ENCODE measurements around the gene SLCO2A1. TPM values are rescaled to one million over a fixed set of nuclear protein-coding genes. Genes with fewer than 3 reads are reported as not detected.

SLCO2A1 gene
- total RNA-seq, 1 donor from 2014 or later = 0.07 TPM

DNA sequence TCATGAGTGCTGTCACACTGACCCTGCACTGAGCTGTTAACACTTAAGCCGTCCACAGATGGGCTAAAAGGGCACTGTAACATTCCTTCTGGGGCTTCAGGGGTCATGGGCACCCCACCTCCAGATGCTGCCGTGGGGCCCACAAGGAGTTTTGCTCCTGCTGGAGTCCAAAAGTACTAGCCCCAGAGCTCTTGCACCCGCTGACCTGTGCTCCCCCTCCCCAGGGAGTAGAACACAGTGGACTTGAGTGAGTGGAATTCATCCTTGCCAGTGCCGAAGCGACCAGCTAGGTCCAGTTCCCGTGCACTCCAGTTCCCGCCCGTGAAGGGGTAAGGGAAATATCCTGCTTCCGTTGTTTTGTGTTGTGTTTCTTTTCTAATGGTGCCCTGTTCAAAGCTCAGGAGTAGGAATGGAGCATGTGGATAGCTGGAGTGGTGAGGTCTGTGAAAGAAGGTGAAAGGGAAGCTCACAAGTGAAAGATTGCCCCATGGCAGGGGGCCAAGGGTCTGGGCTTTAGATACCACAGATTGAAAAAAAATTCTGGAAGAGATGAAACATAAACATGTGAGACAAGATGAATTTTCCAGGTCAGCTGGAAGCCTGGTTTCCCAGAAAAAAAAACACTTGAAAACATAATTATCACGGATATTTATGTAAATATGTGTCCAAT is 36.6 kb downstream of the SLCO2A1 start:
- TF ChIP-seq EZH2 (IDR thresholded peaks at IDR 0.05) (no peak), EZH2phosphoT487 (IDR thresholded peaks at IDR 0.05) (no peak)
- TF ChIP-seq, protein P1, sequence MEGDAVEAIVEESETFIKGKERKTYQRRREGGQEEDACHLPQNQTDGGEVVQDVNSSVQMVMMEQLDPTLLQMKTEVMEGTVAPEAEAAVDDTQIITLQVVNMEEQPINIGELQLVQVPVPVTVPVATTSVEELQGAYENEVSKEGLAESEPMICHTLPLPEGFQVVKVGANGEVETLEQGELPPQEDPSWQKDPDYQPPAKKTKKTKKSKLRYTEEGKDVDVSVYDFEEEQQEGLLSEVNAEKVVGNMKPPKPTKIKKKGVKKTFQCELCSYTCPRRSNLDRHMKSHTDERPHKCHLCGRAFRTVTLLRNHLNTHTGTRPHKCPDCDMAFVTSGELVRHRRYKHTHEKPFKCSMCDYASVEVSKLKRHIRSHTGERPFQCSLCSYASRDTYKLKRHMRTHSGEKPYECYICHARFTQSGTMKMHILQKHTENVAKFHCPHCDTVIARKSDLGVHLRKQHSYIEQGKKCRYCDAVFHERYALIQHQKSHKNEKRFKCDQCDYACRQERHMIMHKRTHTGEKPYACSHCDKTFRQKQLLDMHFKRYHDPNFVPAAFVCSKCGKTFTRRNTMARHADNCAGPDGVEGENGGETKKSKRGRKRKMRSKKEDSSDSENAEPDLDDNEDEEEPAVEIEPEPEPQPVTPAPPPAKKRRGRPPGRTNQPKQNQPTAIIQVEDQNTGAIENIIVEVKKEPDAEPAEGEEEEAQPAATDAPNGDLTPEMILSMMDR (IDR thresholded peaks at IDR 0.05) = no peak

DNA sequence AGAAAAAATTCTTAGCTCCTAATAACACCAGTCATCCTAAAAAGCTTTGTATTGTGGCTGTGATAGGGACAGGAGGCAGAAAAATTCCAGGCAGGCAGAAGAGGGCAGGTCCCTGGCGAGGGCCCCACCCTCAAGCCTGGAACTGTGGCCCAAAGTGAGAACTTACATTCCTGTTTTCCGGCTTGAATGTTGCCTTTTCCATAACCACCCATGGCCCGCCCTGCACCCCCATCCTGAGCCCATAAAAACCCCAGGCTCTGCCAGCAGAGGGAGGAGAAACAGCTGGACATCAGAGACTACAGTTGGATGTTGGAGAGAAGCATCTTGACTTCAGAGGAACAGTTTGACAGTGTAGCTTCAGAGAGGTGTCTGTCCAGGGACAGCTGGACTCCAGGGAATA is 37.3 kb downstream of the SLCO2A1 start:
- Histone ChIP-seq H3K27me3 (peaks cover 17% of the 10 kb centered on the region), H3K9ac (no peak overlapping the region), H3K4me3 (no peak overlapping the region), H3K36me3 (no peaks in the 10 kb centered on the region), H3K27ac (no peak overlapping the region), H3K9me3 (ENCODE audit: low read depth) (no peaks in the 10 kb centered on the region), H3F3A (ENCODE audit: low read depth) (peaks cover 8% of the 10 kb centered on the region), H3K79me2 (ENCODE audit: low read depth) (no peaks in the 10 kb centered on the region), H2AFZ (replicated peaks) (no peak overlapping the region), H3K4me2 (no peak overlapping the region), H4K20me1 (ENCODE audit: low read depth) (no peaks in the 10 kb centered on the region), H3K4me1 (peaks cover 29% of the 10 kb centered on the region)
- TF ChIP-seq EZH2phosphoT487 (IDR thresholded peaks at IDR 0.05) (no peak), EZH2 (IDR thresholded peaks at IDR 0.05) (no peak)
- TF ChIP-seq, protein P1 (IDR thresholded peaks at IDR 0.05) = no peak
- H3K9me3 Mint-ChIP-seq = no peaks in the 10 kb centered on the region
- peaks cover 3% of the 10 kb centered on the region for H3K27me3 Mint-ChIP-seq (ENCODE audit: insufficient read depth, low read depth)
- H3K36me3 Mint-ChIP-seq = no peaks in the 10 kb centered on the region
- H3K27ac Mint-ChIP-seq = no peak overlapping the region
- H3K4me3 Mint-ChIP-seq = no peak overlapping the region
- DNase-seq (ENCODE audit: low spot score) = no peak
- peaks cover 24% of the 10 kb centered on the region for H3K4me1 Mint-ChIP-seq

More for the DNA sequence above, 36.6 kb downstream of the SLCO2A1 start:
- Mint-ChIP-seq H3K4me1 (peaks cover 18% of the 10 kb centered on the region), H3K27ac (no peak overlapping the region), H3K27me3 (ENCODE audit: insufficient read depth, low read depth) (peaks cover 3% of the 10 kb centered on the region), H3K9me3 (no peaks in the 10 kb centered on the region), H3K36me3 (no peaks in the 10 kb centered on the region), H3K4me3 (no peak overlapping the region)
- Histone ChIP-seq H3K27ac (no peak overlapping the region), H2AFZ (replicated peaks) (no peak overlapping the region), H3K9ac (no peak overlapping the region), H3K4me1 (peaks cover 29% of the 10 kb centered on the region), H3K27me3 (peaks cover 23% of the 10 kb centered on the region), H3K4me3 (no peak overlapping the region), H3K4me2 (no peak overlapping the region), H3F3A (ENCODE audit: low read depth) (peaks cover 8% of the 10 kb centered on the region), H4K20me1 (ENCODE audit: low read depth) (no peaks in the 10 kb centered on the region), H3K79me2 (ENCODE audit: low read depth) (no peaks in the 10 kb centered on the region), H3K9me3 (ENCODE audit: low read depth) (no peaks in the 10 kb centered on the region), H3K36me3 (no peaks in the 10 kb centered on the region)
- no peak for DNase-seq (ENCODE audit: low spot score)

DNA sequence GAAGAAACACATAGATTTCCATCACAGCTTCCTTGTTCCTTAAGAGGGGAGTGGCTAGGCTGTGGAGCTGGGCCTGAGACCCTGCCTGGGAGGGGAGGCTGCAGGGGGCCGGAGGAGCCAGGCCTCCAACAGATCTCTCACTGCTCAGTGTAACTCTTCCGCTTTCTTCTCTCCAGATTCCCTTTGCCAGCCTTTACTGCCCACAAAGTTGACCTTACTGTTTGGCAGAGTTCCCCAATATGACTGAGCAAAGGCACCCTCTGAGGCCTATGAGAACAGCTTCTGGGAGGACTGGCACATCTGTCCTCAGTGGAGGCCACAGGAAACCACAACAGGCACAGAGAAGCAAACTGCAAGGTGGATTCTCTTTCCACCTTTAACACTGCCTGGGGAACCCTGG is 38.1 kb downstream of the SLCO2A1 start:
- Histone ChIP-seq H3K9ac (no peak overlapping the region), H3F3A (ENCODE audit: low read depth) (peaks cover 8% of the 10 kb centered on the region), H3K9me3 (ENCODE audit: low read depth) (no peaks in the 10 kb centered on the region), H3K27ac (no peak overlapping the region), H3K79me2 (ENCODE audit: low read depth) (no peaks in the 10 kb centered on the region), H3K4me1 (peaks cover 29% of the 10 kb centered on the region), H3K27me3 (peaks cover 10% of the 10 kb centered on the region), H3K36me3 (no peaks in the 10 kb centered on the region), H2AFZ (replicated peaks) (no peak overlapping the region), H3K4me3 (no peak overlapping the region), H4K20me1 (ENCODE audit: low read depth) (no peaks in the 10 kb centered on the region), H3K4me2 (no peak overlapping the region)
- Mint-ChIP-seq H3K4me1 (peaks cover 24% of the 10 kb centered on the region), H3K27ac (no peak overlapping the region), H3K9me3 (no peaks in the 10 kb centered on the region), H3K4me3 (no peak overlapping the region), H3K36me3 (no peaks in the 10 kb centered on the region), H3K27me3 (ENCODE audit: insufficient read depth, low read depth) (no peaks in the 10 kb centered on the region)
- DNase-seq (ENCODE audit: low spot score) = no peak
- no peak for TF ChIP-seq EZH2phosphoT487 (IDR thresholded peaks at IDR 0.05)
- no peak for TF ChIP-seq EZH2 (IDR thresholded peaks at IDR 0.05)
- TF ChIP-seq, protein P1 (IDR thresholded peaks at IDR 0.05) = no peak

Data from neural progenitor cell (in vitro differentiated cells).